Neutrophil (primary cell): ENCODE results near the gene DPH3.

Experiments
- H3K27ac ChIP-seq: fragments of 200-600 bp; sonication (generic); 2 replicates; pipeline ENCODE4 v1.5.1; 2016; ENCODE audit warnings: mild to moderate bottlenecking, moderate library complexity
- H3K27me3 ChIP-seq: fragments of 200-600 bp; sonication (generic); 2 replicates; pipeline ENCODE4 v1.6.0; 2016; ENCODE audit warnings: mild to moderate bottlenecking
- H3K36me3 ChIP-seq: fragments of 200-600 bp; sonication (generic); 2 replicates; pipeline ENCODE4 v1.5.1; 2017
- H3K4me1 ChIP-seq, 2 experiments: fragments of 200-600 bp in 1 of 2; sonication (generic) in 1 of 2; 1 replicate in 1 of 2; 2 replicates in 1 of 2; pipeline versions ENCODE4 v1.5.1 to v1.6.1; 2013 to 2016; ENCODE audit warnings: low read depth in 1 of 2, low read length in 1 of 2, mild to moderate bottlenecking in 1 of 2, moderate library complexity in 1 of 2; ENCODE audit not compliant: control insufficient read depth in 1 of 2, insufficient read depth in 1 of 2
- H3K4me3 ChIP-seq, 2 experiments: fragments of 200-600 bp in 1 of 2; sonication (generic) in 1 of 2; 1 replicate in 1 of 2; 2 replicates in 1 of 2; pipeline ENCODE4 v1.5.1; 2013 to 2016; ENCODE audit warnings: low read depth in 1 of 2, low read length in 1 of 2, mild to moderate bottlenecking in 1 of 2, moderate library complexity in 1 of 2
- H3K9me3 ChIP-seq: fragments of 200-600 bp; sonication (generic); 2 replicates; pipeline ENCODE4 v1.5.1; 2016
- TF ChIP-seq, protein P1 (sequence below): fragments of 200-600 bp; sonication (generic); IDR thresholded peaks from 2 replicates; pipeline ENCODE4 v1.5.1; 2016; ENCODE audit warnings: antibody characterized with exemption

DPH3 gene

GRCh38 chr3:16219777-16220176, 45.0 kb downstream of the DPH3 start:
- no peak overlapping the region for H3K4me3 ChIP-seq
- no peaks in the 10 kb centered on the region for H3K36me3 ChIP-seq
- TF ChIP-seq, protein P1, sequence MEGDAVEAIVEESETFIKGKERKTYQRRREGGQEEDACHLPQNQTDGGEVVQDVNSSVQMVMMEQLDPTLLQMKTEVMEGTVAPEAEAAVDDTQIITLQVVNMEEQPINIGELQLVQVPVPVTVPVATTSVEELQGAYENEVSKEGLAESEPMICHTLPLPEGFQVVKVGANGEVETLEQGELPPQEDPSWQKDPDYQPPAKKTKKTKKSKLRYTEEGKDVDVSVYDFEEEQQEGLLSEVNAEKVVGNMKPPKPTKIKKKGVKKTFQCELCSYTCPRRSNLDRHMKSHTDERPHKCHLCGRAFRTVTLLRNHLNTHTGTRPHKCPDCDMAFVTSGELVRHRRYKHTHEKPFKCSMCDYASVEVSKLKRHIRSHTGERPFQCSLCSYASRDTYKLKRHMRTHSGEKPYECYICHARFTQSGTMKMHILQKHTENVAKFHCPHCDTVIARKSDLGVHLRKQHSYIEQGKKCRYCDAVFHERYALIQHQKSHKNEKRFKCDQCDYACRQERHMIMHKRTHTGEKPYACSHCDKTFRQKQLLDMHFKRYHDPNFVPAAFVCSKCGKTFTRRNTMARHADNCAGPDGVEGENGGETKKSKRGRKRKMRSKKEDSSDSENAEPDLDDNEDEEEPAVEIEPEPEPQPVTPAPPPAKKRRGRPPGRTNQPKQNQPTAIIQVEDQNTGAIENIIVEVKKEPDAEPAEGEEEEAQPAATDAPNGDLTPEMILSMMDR, result no peak
- no peak overlapping the region for H3K27ac ChIP-seq
- no peaks in the 10 kb centered on the region for H3K9me3 ChIP-seq
- H3K4me1 ChIP-seq, result no peaks in the 10 kb centered on the region
- H3K27me3 ChIP-seq, result no peaks in the 10 kb centered on the region

DNA sequence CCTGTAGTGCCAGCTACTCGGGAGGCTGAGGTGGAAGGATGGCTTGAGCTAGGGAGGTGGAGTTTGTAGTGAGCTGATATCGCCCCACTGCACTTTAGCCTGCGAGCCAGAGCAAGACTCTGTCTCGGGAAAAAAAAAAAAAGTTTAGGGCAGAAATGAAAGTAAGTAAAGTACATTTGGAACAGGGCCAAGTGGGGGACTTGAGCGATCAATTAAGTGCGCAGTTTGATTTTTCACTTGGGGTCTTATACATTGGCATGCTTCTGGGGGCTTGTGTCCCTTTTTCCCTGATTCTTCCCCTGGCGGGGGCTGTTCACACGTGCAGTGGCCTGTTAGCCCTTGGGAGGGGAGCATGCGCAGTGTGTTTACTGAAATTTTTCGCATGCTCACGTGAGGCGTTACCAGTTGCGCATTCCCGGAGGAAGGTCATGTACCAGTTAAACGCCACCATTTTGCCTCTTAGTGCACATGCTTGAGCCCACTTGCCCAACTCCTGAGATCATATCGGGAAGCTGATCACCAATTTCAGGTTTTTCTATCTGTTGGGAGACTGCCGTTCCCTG, 48.3 kb downstream of the DPH3 start:
- H3K9me3 ChIP-seq, result no peaks in the 10 kb centered on the region
- no peaks in the 10 kb centered on the region for H3K36me3 ChIP-seq
- H3K4me1 ChIP-seq, result no peaks in the 10 kb centered on the region
- no peak overlapping the region for H3K27ac ChIP-seq
- TF ChIP-seq, protein P1, result no peak
- H3K4me3 ChIP-seq, result no peak overlapping the region
- H3K27me3 ChIP-seq, result no peaks in the 10 kb centered on the region

DNA sequence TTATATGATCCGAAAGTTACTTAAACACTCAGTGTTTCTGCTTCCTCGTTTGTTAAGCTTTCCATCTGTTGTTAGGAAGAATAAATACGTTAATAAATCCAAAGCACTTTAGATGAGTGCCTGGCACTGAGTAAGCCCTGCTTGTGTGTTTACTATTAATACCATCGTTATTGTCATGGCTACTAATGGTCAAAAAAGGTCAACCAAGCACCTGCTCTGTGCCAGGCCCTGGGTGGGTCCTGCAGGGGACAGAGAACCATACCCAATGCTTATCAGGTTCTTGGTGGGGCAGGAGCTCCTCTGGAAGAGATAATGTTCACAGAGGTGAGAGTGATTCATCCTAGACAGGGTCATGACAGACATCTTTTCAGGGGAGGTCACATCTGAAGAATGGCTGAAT, 50.4 kb downstream of the DPH3 start:
- Histone ChIP-seq H3K9me3 (no peaks in the 10 kb centered on the region), H3K4me1 (no peaks in the 10 kb centered on the region), H3K27me3 (no peaks in the 10 kb centered on the region), H3K27ac (no peak overlapping the region), H3K4me3 (no peak overlapping the region), H3K36me3 (no peaks in the 10 kb centered on the region)
- TF ChIP-seq, protein P1, result no peak

DNA sequence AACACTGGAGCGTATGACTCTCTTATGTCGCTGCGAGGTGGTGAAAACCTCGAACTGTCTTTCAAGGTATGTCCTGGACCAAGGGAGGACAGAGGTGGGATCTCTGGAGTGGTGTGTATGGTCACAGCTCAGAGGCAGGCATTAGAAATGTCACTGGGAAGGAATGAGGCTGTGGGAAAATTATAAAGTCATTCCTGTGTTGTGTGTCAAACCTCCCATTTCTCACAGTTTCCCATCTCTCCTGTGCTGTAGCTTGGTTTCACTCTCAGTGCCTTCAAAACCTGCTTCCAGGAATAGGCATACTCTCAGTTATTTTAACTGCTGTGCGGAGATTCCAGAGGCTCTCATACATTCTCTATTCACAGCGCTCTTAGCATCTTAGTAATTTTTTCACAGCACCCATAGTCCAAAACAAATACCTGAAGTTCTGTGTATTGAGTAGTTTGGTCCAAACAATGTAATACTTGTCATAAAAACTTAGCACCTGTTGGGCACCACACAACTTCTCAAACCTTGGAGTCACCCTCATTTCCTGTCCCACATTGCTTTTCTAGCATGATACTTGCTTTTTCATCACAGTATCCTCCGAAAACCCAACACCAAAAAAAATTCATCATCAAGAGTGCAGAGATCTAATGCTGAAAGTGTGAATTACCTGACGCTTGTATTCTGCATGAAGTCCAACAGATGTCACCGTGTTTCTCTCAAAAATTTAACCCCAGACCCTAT, 53.4 kb downstream of the DPH3 start:
- TF ChIP-seq, protein P1, result no peak
- Histone ChIP-seq H3K36me3 (no peaks in the 10 kb centered on the region), H3K27me3 (no peaks in the 10 kb centered on the region), H3K4me1 (no peaks in the 10 kb centered on the region), H3K27ac (no peak overlapping the region), H3K4me3 (no peak overlapping the region), H3K9me3 (no peaks in the 10 kb centered on the region)
